SU-DHL-6 (cell line): ENCODE data around the gene RPS29.

Experiments used
- H2AFZ ChIP-seq: fragments of 200-600 bp; sonication (generic); 2 replicates; pipeline ENCODE4 v1.6.1; 2014; ENCODE audit warnings: low read depth, mild to moderate bottlenecking, moderate library complexity, mixed read lengths, antibody characterized with exemption, low read length; ENCODE audit not compliant: severe bottlenecking
- H3F3A ChIP-seq: fragments of 200-600 bp; shearing (Covaris generic); 2 replicates; pipeline ENCODE4 v1.6.0; 2016; ENCODE audit warnings: antibody characterized with exemption, mild to moderate bottlenecking; ENCODE audit not compliant: insufficient read depth
- H3K27ac ChIP-seq: fragments of 200-600 bp; sonication (generic); 2 replicates; pipeline ENCODE4 v1.5.1; 2016; ENCODE audit warnings: low read depth, mild to moderate bottlenecking, low read length, moderate library complexity, mixed read lengths
- H3K27me3 ChIP-seq: fragments of 200-600 bp; sonication (generic), shearing (Covaris generic); 2 replicates; pipeline ENCODE4 v1.6.0; 2014; ENCODE audit warnings: mild to moderate bottlenecking, low read length
- H3K36me3 ChIP-seq: fragments of 200-600 bp; sonication (generic); 2 replicates; pipeline ENCODE4 v1.6.1; 2014; ENCODE audit warnings: mild to moderate bottlenecking, low read length, mixed read lengths
- H3K4me2 ChIP-seq: fragments of 300-600, 200-600 bp; shearing (Covaris generic), sonication (generic); 2 replicates; pipeline ENCODE4 v1.6.0; 2014; ENCODE audit warnings: low read length, low read depth, mild to moderate bottlenecking; ENCODE audit not compliant: poor library complexity, severe bottlenecking
- H3K4me3 ChIP-seq: fragments of 200-600 bp; sonication (generic); 2 replicates; pipeline ENCODE4 v1.5.1; 2014; ENCODE audit warnings: antibody characterized with exemption, low read length, mild to moderate bottlenecking, mixed read lengths; ENCODE audit not compliant: insufficient read depth, poor library complexity, severe bottlenecking
- H3K79me2 ChIP-seq: fragments of 200-600 bp; sonication (generic); 2 replicates; pipeline ENCODE4 v1.6.1; 2014; ENCODE audit warnings: mild to moderate bottlenecking, low read length, moderate library complexity; ENCODE audit not compliant: insufficient read depth
- H3K9ac ChIP-seq: fragments of 200-600 bp; sonication (generic); 2 replicates; pipeline ENCODE4 v1.7.0; 2014; ENCODE audit warnings: mild to moderate bottlenecking, low read length
- H3K9me2 ChIP-seq: fragments of 200-600 bp; sonication (generic); replicated peaks from 2 replicates; pipeline ENCODE4 v1.6.1; 2014; ENCODE audit warnings: low read length; ENCODE audit not compliant: insufficient read depth
- H3K9me3 ChIP-seq: fragments of 200-600 bp; sonication (generic); 2 replicates; pipeline ENCODE4 v1.6.1; 2014; ENCODE audit warnings: low read length, mixed read lengths; ENCODE audit not compliant: insufficient read depth
- H4K20me1 ChIP-seq: fragments of 200-600 bp; sonication (generic); 2 replicates; pipeline ENCODE4 v1.6.1; 2014; ENCODE audit warnings: low read depth, mild to moderate bottlenecking, antibody characterized with exemption, low read length, moderate library complexity, mixed read lengths
- CTCF ChIP-seq: fragments of 200-600 bp; sonication (generic); IDR thresholded peaks from one replicate; pipeline ENCODE4 v1.5.1; 2017; ENCODE audit warnings: antibody characterized with exemption, mild to moderate bottlenecking, low read length, moderate library complexity; ENCODE audit not compliant: insufficient read depth, poor library complexity, severe bottlenecking
- EZH2phosphoT487 ChIP-seq: fragments of 200-600 bp; sonication (generic), shearing (Covaris generic); conservative IDR thresholded peaks from 2 replicates; pipeline ENCODE4 v1.6.1; 2018; ENCODE audit warnings: mild to moderate bottlenecking, antibody characterized with exemption, low read length, moderate library complexity, mixed read lengths

The RPS29 gene

GRCh38 chr14:49566714-49567113 is 19.5 kb downstream of the RPS29 start:
- Histone ChIP-seq H3K9me2 (no peaks in the 10 kb centered on the region), H3K27ac (no peak overlapping the region), H3F3A (no peaks in the 10 kb centered on the region), H3K9ac (no peak overlapping the region), H2AFZ (no peak overlapping the region), H3K36me3 (no peaks in the 10 kb centered on the region), H4K20me1 (no peaks in the 10 kb centered on the region), H3K27me3 (no peaks in the 10 kb centered on the region), H3K9me3 (no peaks in the 10 kb centered on the region), H3K4me3 (no peak overlapping the region), H3K79me2 (no peaks in the 10 kb centered on the region), H3K4me2 (no peak overlapping the region)
- TF ChIP-seq CTCF (no peak), EZH2phosphoT487 (no peak)

DNA sequence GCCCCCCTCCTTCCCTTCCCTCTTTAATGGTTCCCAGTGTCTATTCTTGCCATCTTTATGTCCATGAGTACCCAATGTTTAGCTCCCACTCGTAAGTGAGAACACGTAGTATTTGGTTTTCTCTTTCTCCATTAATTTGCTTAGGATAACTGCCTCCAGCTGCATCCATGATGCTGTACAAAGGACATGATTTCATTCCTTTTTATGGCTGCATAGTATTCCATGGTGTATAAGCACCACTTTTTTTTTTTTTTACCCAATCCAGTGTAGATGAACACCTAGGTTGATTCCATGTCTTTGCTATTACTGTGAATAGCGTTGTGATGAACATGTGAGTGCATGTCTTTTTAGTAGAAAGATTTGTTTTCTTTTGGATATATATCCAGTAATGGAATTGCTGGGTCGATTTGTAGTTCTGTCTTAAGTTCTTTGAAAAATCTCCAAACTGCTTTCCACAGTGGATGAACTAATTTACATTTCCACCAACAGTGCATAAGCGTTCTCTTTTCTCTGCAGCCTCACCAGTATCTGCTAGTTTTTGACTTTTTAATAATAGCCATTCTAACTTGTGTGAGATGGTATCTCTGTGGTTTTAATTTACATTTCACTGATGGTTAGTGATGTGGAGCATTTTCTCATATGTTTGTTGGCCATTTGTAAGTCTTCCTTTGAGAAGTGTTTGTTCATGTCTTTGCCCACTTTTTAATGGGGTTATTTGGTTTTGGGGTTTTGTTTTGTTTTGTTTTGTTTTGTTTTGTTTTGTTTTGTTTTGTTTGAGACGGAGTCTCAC is 26.0 kb downstream of the RPS29 start:
- no peak overlapping the region for H3K4me2 ChIP-seq
- no peak overlapping the region for H3K27ac ChIP-seq
- H3K27me3 ChIP-seq = no peaks in the 10 kb centered on the region
- H3K9ac ChIP-seq = no peak overlapping the region
- TF ChIP-seq EZH2phosphoT487 (no peak), CTCF (no peak)
- no peak overlapping the region for H3K4me3 ChIP-seq
- no peaks in the 10 kb centered on the region for H3K79me2 ChIP-seq
- H2AFZ ChIP-seq = no peak overlapping the region
- no peaks in the 10 kb centered on the region for H4K20me1 ChIP-seq
- no peaks in the 10 kb centered on the region for H3F3A ChIP-seq
- H3K9me2 ChIP-seq = no peaks in the 10 kb centered on the region
- no peaks in the 10 kb centered on the region for H3K9me3 ChIP-seq
- no peaks in the 10 kb centered on the region for H3K36me3 ChIP-seq

- no peak overlapping the region for H3K9ac ChIP-seq
- H3K27ac ChIP-seq = no peak overlapping the region
- no peaks in the 10 kb centered on the region for H3K9me3 ChIP-seq
- H3F3A ChIP-seq = no peaks in the 10 kb centered on the region
- no peak for TF ChIP-seq EZH2phosphoT487
- TF ChIP-seq CTCF = no peak
- H3K9me2 ChIP-seq = no peaks in the 10 kb centered on the region
- no peaks in the 10 kb centered on the region for H3K79me2 ChIP-seq
- H3K36me3 ChIP-seq = no peaks in the 10 kb centered on the region
- H3K4me2 ChIP-seq = no peak overlapping the region
- no peaks in the 10 kb centered on the region for H3K27me3 ChIP-seq
- H4K20me1 ChIP-seq = no peaks in the 10 kb centered on the region
- H2AFZ ChIP-seq = no peak overlapping the region
- H3K4me3 ChIP-seq = no peak overlapping the region
These were observed 32.3 kb downstream of the RPS29 start for GRCh38 chr14:49553892-49554291.
